GM23338 (cell line): Measurements from ENCODE around the gene PCDHGB1. TPM values are rescaled to one million over a fixed set of nuclear protein-coding genes. Genes with fewer than 3 reads are reported as not detected.

Experiments
- ATAC-seq: fragments of 200-7000 bp; cut with Tn5 transposase; 3 replicates; pipeline ENCODE4 v1.9.1; 2020
- DNase-seq: peaks from one replicate; pipeline ENCODE4 v3.0.0-alpha.2; 2015; ENCODE audit warnings: low spot score
- H2AFZ ChIP-seq: fragments of 200-600 bp; sonication (generic); 2 replicates; pipeline ENCODE4 v1.8.0; 2016; ENCODE audit warnings: antibody characterized with exemption, mild to moderate bottlenecking, moderate library complexity
- H3F3A ChIP-seq: fragments of 200-600 bp; sonication (generic); replicated peaks from 2 replicates; pipeline ENCODE4 v1.8.0; 2017; ENCODE audit warnings: antibody characterized with exemption, mixed run types, low read depth
- H3K27ac ChIP-seq: fragments of 200-600 bp; sonication (generic); 2 replicates; pipeline ENCODE4 v1.6.1; 2016; ENCODE audit warnings: low read depth
- H3K27me3 ChIP-seq: fragments of 200-600 bp; sonication (generic); 2 replicates; pipeline ENCODE4 v1.8.0; 2016; ENCODE audit warnings: mild to moderate bottlenecking, mixed run types, moderate library complexity; ENCODE audit not compliant: insufficient read depth
- H3K36me3 ChIP-seq: fragments of 200-600 bp; sonication (generic); 2 replicates; pipeline ENCODE4 v1.8.0; 2016; ENCODE audit warnings: mild to moderate bottlenecking; ENCODE audit not compliant: insufficient read depth
- H3K4me1 ChIP-seq: fragments of 200-600 bp; sonication (generic); 2 replicates; pipeline ENCODE4 v1.8.0; 2016; ENCODE audit warnings: mild to moderate bottlenecking, moderate library complexity; ENCODE audit not compliant: insufficient read depth
- H3K4me2 ChIP-seq: fragments of 200-600 bp; sonication (generic); 2 replicates; pipeline ENCODE4 v1.7.1; 2017; ENCODE audit warnings: mixed run types
- H3K4me3 ChIP-seq: fragments of 200-600 bp; sonication (generic); 2 replicates; pipeline ENCODE4 v1.6.1; 2016; ENCODE audit warnings: mixed run types
- H3K79me2 ChIP-seq: fragments of 200-600 bp; sonication (generic); replicated peaks from 2 replicates; pipeline ENCODE4 v1.8.0; 2017; ENCODE audit warnings: mild to moderate bottlenecking; ENCODE audit not compliant: insufficient read depth
- H3K9me2 ChIP-seq: fragments of 200-600 bp; sonication (generic); 2 replicates; pipeline ENCODE4 v1.8.0; 2017; ENCODE audit not compliant: insufficient read depth
- H4K20me1 ChIP-seq: fragments of 200-600 bp; sonication (generic); replicated peaks from 2 replicates; pipeline ENCODE4 v1.8.0; 2017; ENCODE audit warnings: mild to moderate bottlenecking; ENCODE audit not compliant: insufficient read depth
- H3K27ac Mint-ChIP-seq: 2 replicates; pipeline ENCODE4 v1.8.0; 2020; ENCODE audit warnings: inconsistent platforms, mild to moderate bottlenecking, moderate library complexity, mixed read lengths
- H3K27me3 Mint-ChIP-seq: 3 replicates; pipeline ENCODE4 v1.8.0; 2022; ENCODE audit warnings: low read depth, mild to moderate bottlenecking, moderate library complexity, mixed read lengths, inconsistent platforms; ENCODE audit not compliant: insufficient read depth, poor library complexity
- H3K36me3 Mint-ChIP-seq: 3 replicates; pipeline ENCODE4 v1.8.0; 2021; ENCODE audit warnings: low read depth, mild to moderate bottlenecking, inconsistent platforms, moderate library complexity, mixed read lengths
- H3K4me1 Mint-ChIP-seq: 3 replicates; pipeline ENCODE4 v1.8.0; 2020; ENCODE audit warnings: mild to moderate bottlenecking, inconsistent platforms, mixed read lengths
- H3K4me3 Mint-ChIP-seq: 3 replicates; pipeline ENCODE4 v1.8.0; 2021; ENCODE audit warnings: moderate library complexity, mild to moderate bottlenecking, inconsistent platforms, mixed read lengths
- H3K9me3 Mint-ChIP-seq: 3 replicates; pipeline ENCODE4 v1.8.0; 2020; ENCODE audit warnings: moderate library complexity, mild to moderate bottlenecking, inconsistent platforms, mixed read lengths
- CREB1 ChIP-seq: fragments of 250-450 bp; sonication (Bioruptor Pico); IDR thresholded peaks from 2 replicates; pipeline ENCODE4 v1.5.0; 2020; ENCODE audit warnings: low read depth, mild to moderate bottlenecking, moderate library complexity
- CTCF ChIP-seq, 2 experiments: fragments of 200-600 bp in 1 of 2; sonication (generic) in 1 of 2; conservative IDR thresholded peaks; 2 replicates each; pipeline versions ENCODE4 v1.5.1 to v1.6.1; 2016 to 2017; ENCODE audit warnings: antibody characterized with exemption in 2 of 2, low read depth in 2 of 2, mild to moderate bottlenecking in 2 of 2, moderate library complexity in 1 of 2
- ETS1 ChIP-seq: IDR thresholded peaks from 2 replicates; pipeline ENCODE4 v1.6.1; 2016; ENCODE audit warnings: antibody characterized with exemption
- EZH2 ChIP-seq: fragments of 200-600 bp; sonication (generic); IDR thresholded peaks from one replicate; pipeline ENCODE4 v1.8.0; 2017; ENCODE audit warnings: antibody characterized with exemption, mild to moderate bottlenecking, low read depth; ENCODE audit not compliant: unreplicated experiment
- EZH2phosphoT487 ChIP-seq: fragments of 200-600 bp; sonication (generic); IDR thresholded peaks from one replicate; pipeline ENCODE4 v1.8.1; 2018; ENCODE audit warnings: antibody characterized with exemption; ENCODE audit not compliant: unreplicated experiment
- JUNB ChIP-seq: IDR thresholded peaks from one replicate; pipeline ENCODE4 v1.6.1; 2016; ENCODE audit warnings: antibody characterized with exemption; ENCODE audit not compliant: unreplicated experiment
- NANOG ChIP-seq: IDR thresholded peaks from 2 replicates; pipeline ENCODE4 v1.6.1; 2016; ENCODE audit warnings: antibody characterized with exemption, borderline replicate concordance
- POLR2AphosphoS5 ChIP-seq: IDR thresholded peaks from 2 replicates; pipeline ENCODE4 v1.6.1; 2016; ENCODE audit warnings: antibody characterized with exemption, low read depth
- STAT1 ChIP-seq: IDR thresholded peaks from one replicate; pipeline ENCODE4 v1.6.1; 2016; ENCODE audit warnings: antibody characterized with exemption; ENCODE audit not compliant: unreplicated experiment
- ZNF114 ChIP-seq: fragments of 250-450 bp; sonication (Bioruptor Pico); IDR thresholded peaks from 2 replicates; pipeline ENCODE4 v1.5.0; 2020; ENCODE audit warnings: mild to moderate bottlenecking, moderate library complexity
- ZNF331 ChIP-seq: fragments of 250-450 bp; sonication (Bioruptor Pico); IDR thresholded peaks from 2 replicates; pipeline ENCODE4 v1.5.0; 2020; ENCODE audit warnings: low read depth, mild to moderate bottlenecking, moderate library complexity
- ZNF462 ChIP-seq: fragments of 250-450 bp; sonication (Bioruptor Pico); IDR thresholded peaks from 2 replicates; pipeline ENCODE4 v1.5.0; 2020; ENCODE audit warnings: mild to moderate bottlenecking, moderate library complexity
- polyA plus RNA-seq: library from polyadenylated mRNA; unstranded; fragments of >200 nt; fragmentation: Nextera tagmentation; extraction: Ambion mirVana; gene quantifications from 2 replicates; pipeline ENCODE4 v1.2.1, GENCODE V29; 2016
- total RNA-seq: library from RNA; depleted of rRNA; stranded (reverse); fragments of >200 nt; shearing (Covaris generic); gene quantifications from 2 replicates; pipeline ENCODE4 v1.2.3, GENCODE V29; 2014
- TF ChIP-seq, protein P1 (sequence below): IDR thresholded peaks from one replicate; pipeline ENCODE4 v1.6.1; 2018; ENCODE audit warnings: antibody characterized with exemption; ENCODE audit not compliant: unreplicated experiment

The PCDHGB1 gene
- total and polyA plus RNA-seq, 2 experiments from 2014 or later, result 0.74 to 9.1 TPM

DNA sequence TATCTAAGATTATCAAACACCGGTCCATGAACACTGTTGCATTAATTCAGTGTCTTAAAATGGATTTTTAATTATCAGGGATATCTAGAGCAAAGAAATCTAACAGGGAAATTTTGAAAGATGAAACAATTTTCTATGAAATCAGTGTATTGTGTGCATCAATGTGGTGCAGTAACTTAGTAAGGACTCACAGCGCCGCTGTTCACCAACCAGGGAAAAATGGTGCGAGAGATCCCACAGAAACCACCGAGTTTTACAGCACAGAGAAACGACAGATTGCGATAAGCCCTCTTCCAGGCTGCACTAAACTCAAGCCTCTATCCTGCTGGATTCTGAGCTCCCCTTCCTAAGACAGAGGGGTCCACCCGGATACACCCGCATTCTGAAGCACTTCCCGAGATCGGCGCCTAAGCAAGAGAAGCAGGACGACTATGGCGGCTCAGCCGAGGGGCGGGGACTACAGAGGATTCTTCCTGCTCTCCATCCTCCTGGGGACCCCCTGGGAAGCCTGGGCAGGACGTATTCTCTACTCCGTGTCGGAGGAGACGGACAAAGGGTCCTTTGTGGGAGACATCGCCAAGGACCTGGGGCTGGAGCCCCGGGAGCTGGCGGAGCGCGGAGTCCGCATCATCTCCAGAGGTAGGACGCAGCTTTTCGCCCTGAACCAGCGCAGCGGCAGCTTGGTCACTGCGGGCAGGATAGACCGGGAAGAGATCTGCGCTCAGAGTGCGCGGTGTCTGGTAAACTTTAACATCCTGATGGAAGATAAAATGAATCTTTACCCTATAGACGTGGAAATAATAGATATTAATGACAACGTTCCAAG, 32.8 kb downstream of the PCDHGB1 start, which contains the start of gene PCDHGA7:
Gene PCDHGA7, plus strand, starts transcription at position 274 of the 826 bp plus-strand sequence. Its CDS starts 158 bp downstream, at position 432.
- Mint-ChIP-seq H3K36me3 (peaks cover 44% of the 10 kb centered on the region), H3K9me3 (peaks cover 58% of the 10 kb centered on the region), H3K4me3 (peak within 1 kb of the TSS; percentile 85), H3K27me3 (peaks cover 10% of the 10 kb centered on the region), H3K27ac (peak within 1 kb of the TSS; percentile 90), H3K4me1 (no peaks in the 10 kb centered on the region)
- H2AFZ ChIP-seq, result no peak within 1 kb of the TSS
- ATAC-seq, result peak; percentile 73
- H4K20me1 ChIP-seq, result no peaks in the 10 kb centered on the region
- no peaks in the 10 kb centered on the region for H3K79me2 ChIP-seq
- H3F3A ChIP-seq, result no peaks in the 10 kb centered on the region
- H3K27ac ChIP-seq, result no peak within 1 kb of the TSS
- H3K36me3 ChIP-seq, result no peaks in the 10 kb centered on the region
- no peak within 1 kb of the TSS for H3K4me2 ChIP-seq
- no peaks in the 10 kb centered on the region for H3K4me1 ChIP-seq
- no peak for TF ChIP-seq ZNF331 (CRISPR knock-in tag)
- no peak for TF ChIP-seq EZH2phosphoT487
- TF ChIP-seq, protein P1, sequence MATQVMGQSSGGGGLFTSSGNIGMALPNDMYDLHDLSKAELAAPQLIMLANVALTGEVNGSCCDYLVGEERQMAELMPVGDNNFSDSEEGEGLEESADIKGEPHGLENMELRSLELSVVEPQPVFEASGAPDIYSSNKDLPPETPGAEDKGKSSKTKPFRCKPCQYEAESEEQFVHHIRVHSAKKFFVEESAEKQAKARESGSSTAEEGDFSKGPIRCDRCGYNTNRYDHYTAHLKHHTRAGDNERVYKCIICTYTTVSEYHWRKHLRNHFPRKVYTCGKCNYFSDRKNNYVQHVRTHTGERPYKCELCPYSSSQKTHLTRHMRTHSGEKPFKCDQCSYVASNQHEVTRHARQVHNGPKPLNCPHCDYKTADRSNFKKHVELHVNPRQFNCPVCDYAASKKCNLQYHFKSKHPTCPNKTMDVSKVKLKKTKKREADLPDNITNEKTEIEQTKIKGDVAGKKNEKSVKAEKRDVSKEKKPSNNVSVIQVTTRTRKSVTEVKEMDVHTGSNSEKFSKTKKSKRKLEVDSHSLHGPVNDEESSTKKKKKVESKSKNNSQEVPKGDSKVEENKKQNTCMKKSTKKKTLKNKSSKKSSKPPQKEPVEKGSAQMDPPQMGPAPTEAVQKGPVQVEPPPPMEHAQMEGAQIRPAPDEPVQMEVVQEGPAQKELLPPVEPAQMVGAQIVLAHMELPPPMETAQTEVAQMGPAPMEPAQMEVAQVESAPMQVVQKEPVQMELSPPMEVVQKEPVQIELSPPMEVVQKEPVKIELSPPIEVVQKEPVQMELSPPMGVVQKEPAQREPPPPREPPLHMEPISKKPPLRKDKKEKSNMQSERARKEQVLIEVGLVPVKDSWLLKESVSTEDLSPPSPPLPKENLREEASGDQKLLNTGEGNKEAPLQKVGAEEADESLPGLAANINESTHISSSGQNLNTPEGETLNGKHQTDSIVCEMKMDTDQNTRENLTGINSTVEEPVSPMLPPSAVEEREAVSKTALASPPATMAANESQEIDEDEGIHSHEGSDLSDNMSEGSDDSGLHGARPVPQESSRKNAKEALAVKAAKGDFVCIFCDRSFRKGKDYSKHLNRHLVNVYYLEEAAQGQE, result no peak
- no peak for TF ChIP-seq JUNB
- no peak for TF ChIP-seq ETS1
- TF ChIP-seq CREB1 (CRISPR knock-in tag), result no peak
- TF ChIP-seq CTCF (conservative IDR thresholded peaks at IDR 0.05; ENCODE audit: low read depth in 2 of 2), result no peak
- TF ChIP-seq POLR2AphosphoS5, result no peak
- no peak for TF ChIP-seq NANOG
- no peak for TF ChIP-seq STAT1
- TF ChIP-seq EZH2, result no peak
- no peak for TF ChIP-seq ZNF114 (CRISPR knock-in tag)
- no peak for TF ChIP-seq ZNF462 (CRISPR knock-in tag)
- H3K9me2 ChIP-seq, result no peaks in the 10 kb centered on the region
- H3K27me3 ChIP-seq, result no peaks in the 10 kb centered on the region
- H3K4me3 ChIP-seq, result no peak within 1 kb of the TSS
- DNase-seq, result no peak
